Lower lobe of right lung (tissue), 2 donors: ENCODE data around the gene TMBIM4. TPM values are rescaled to one million over a fixed set of nuclear protein-coding genes. Genes with fewer than 3 reads are reported as not detected.
A peak's percentile ranks its signal among the peaks of the same experiment; 100 is the strongest.

Experiments used
- ATAC-seq, 2 donors: fragments of 200-7000 bp; cut with Tn5 transposase; one replicate each; pipeline ENCODE4 v1.9.1; 2020 to 2022; ENCODE audit warnings: mild to moderate bottlenecking in 2 of 2, moderate library complexity in 2 of 2
- DNase-seq: peaks from one replicate; pipeline ENCODE4 v3.0.0-alpha.2; 2020
- H3K27ac ChIP-seq: fragments of 200-600 bp; one replicate; pipeline ENCODE4 v1.8.0; 2022
- H3K27me3 ChIP-seq: fragments of 200-600 bp; one replicate; pipeline ENCODE4 v1.8.0; 2022; ENCODE audit warnings: low read depth
- H3K36me3 ChIP-seq: fragments of 200-600 bp; one replicate; pipeline ENCODE4 v1.8.0; 2022; ENCODE audit warnings: mild to moderate bottlenecking
- H3K4me1 ChIP-seq: fragments of 200-600 bp; one replicate; pipeline ENCODE4 v1.8.0; 2022
- H3K4me3 ChIP-seq: fragments of 200-600 bp; one replicate; pipeline ENCODE4 v1.8.0; 2022; ENCODE audit warnings: mild to moderate bottlenecking
- H3K9me3 ChIP-seq: fragments of 200-600 bp; one replicate; pipeline ENCODE4 v1.8.0; 2022
- CTCF ChIP-seq: fragments of 200-600 bp; IDR thresholded peaks from one replicate; pipeline ENCODE4 v1.8.0; 2022; ENCODE audit warnings: antibody characterized with exemption, mild to moderate bottlenecking
- intact Hi-C: fragments of 100-400 bp; cut with DNase I; formaldehyde crosslinking; loops from one replicate; pipeline ENCODE4 v1.11.0; 2022
- total RNA-seq: library from RNA; stranded (reverse); fragmentation: NEBNext Ultra II Directional; extraction: Animal tissue kit (Norgen Biotek cat#: 25700); gene quantifications from one replicate; pipeline ENCODE4 v1.2.1, GENCODE V29; 2021
- donor health status: DM: no; HTN: yes; CAD: no; lungs with severe emphysema.

The TMBIM4 gene
- total RNA-seq, 1 donor from 2014 or later: 174 TPM

GRCh38 chr12:66143868-66144267, 25.9 kb downstream of the TMBIM4 start:
- H3K4me3 ChIP-seq: no peak overlapping the region
- peaks cover 16% of the 10 kb centered on the region for H3K9me3 ChIP-seq
- intact Hi-C loops: no loop called here
- TF ChIP-seq CTCF: no peak
- ATAC-seq (no peak), DNase-seq (no peak)
- peaks cover 23% of the 10 kb centered on the region for H3K4me1 ChIP-seq
- peaks cover 62% of the 10 kb centered on the region for H3K36me3 ChIP-seq
- H3K27me3 ChIP-seq: no peaks in the 10 kb centered on the region
- peak overlapping the region; percentile 48 for H3K27ac ChIP-seq

DNA sequence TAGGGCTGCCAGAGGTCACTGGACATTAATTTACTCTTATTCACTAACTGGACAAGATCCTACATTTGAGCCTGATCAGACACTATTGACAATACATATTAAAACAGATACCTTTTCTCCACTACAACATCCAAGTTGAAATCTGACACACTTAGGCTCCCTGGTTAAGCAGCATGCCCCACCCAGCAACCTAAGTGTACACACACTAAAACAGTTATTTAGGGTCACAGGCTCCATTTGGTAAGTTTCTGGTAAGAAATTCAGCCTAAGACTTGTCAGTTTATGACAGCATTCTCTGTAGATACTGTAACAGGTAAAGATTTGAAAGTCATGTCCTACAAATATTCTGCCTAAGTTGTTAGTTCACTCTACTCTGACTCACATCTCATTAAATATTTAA, 27.0 kb downstream of the TMBIM4 start:
- H3K27me3 ChIP-seq: no peaks in the 10 kb centered on the region
- DNase-seq (no peak), ATAC-seq (no peak)
- no peak overlapping the region for H3K4me3 ChIP-seq
- peaks cover 23% of the 10 kb centered on the region for H3K4me1 ChIP-seq
- H3K9me3 ChIP-seq: peaks cover 16% of the 10 kb centered on the region
- no peak overlapping the region for H3K27ac ChIP-seq
- TF ChIP-seq CTCF: no peak
- H3K36me3 ChIP-seq: peaks cover 61% of the 10 kb centered on the region
- intact Hi-C loops: no loop called here

GRCh38 chr12:66141299-66141698, 28.5 kb downstream of the TMBIM4 start:
- no peak for TF ChIP-seq CTCF
- H3K4me3 ChIP-seq: no peak overlapping the region
- no peaks in the 10 kb centered on the region for H3K27me3 ChIP-seq
- intact Hi-C loops: no loop called here
- H3K4me1 ChIP-seq: peaks cover 23% of the 10 kb centered on the region
- peaks cover 65% of the 10 kb centered on the region for H3K36me3 ChIP-seq
- H3K9me3 ChIP-seq: peaks cover 16% of the 10 kb centered on the region
- DNase-seq: no peak
- ATAC-seq: no peak
- H3K27ac ChIP-seq: no peak overlapping the region

GRCh38 chr12:66140731-66141130, 29.1 kb downstream of the TMBIM4 start:
- Histone ChIP-seq H3K36me3 (peaks cover 67% of the 10 kb centered on the region), H3K27me3 (no peaks in the 10 kb centered on the region)
- intact Hi-C loops: no loop called here

DNA sequence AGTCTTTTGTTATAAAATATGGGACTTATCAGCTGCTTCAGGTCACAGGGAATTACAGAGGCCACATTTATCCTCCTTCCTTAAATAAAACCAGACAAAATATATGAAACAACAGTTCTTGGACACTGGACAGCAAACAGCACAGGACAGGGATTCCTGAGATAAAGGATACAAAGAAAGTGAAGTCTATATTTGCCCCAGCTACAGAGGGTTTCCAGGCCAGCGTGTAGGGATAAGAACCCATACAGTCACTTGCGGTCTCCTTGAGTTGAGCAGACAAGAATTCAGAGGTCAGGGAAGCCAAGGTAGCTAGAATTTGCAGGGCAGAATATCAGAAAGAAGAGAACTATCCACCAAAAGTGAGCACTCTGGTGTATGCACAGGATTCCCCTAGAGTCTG, 30.5 kb downstream of the TMBIM4 start:
- Histone ChIP-seq H3K27ac (no peak overlapping the region), H3K27me3 (no peaks in the 10 kb centered on the region), H3K4me1 (peaks cover 8% of the 10 kb centered on the region), H3K9me3 (peaks cover 16% of the 10 kb centered on the region), H3K36me3 (peaks cover 63% of the 10 kb centered on the region), H3K4me3 (no peak overlapping the region)
- ATAC-seq: no peak
- no peak for DNase-seq
- intact Hi-C loops: no loop called here
- no peak for TF ChIP-seq CTCF

More at GRCh38 chr12:66140731-66141130, 29.1 kb downstream of the TMBIM4 start:
- Histone ChIP-seq H3K27ac (no peak overlapping the region), H3K4me3 (no peak overlapping the region), H3K9me3 (peaks cover 16% of the 10 kb centered on the region), H3K4me1 (peaks cover 22% of the 10 kb centered on the region)
- no peak for TF ChIP-seq CTCF
- DNase-seq: no peak
- no peak for ATAC-seq

DNA sequence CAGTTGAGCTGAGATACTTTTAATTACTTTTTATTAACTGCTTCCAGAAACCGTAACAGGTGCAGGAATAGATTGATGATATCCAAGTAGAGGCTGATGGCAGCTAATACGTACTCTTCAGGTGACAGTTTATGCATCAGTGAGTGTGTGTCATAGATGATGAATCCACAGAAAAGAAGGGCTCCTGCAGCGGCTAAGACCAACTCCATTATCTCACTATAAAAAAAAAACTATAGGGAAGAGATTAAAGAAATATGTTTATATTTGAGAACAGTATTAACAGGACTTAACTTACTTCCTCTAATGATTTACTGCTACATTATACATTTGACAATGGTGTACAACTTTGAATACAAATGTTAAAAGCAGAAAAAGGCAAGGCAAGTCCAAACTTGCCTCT, 31.9 kb downstream of the TMBIM4 start:
- Histone ChIP-seq H3K27ac (no peak overlapping the region), H3K4me3 (no peak overlapping the region), H3K36me3 (peaks cover 49% of the 10 kb centered on the region), H3K9me3 (peaks cover 16% of the 10 kb centered on the region), H3K27me3 (no peaks in the 10 kb centered on the region), H3K4me1 (no peaks in the 10 kb centered on the region)
- no peak for DNase-seq
- no peak for TF ChIP-seq CTCF
- intact Hi-C loops: no loop called here
- ATAC-seq: no peak
